ENCODE measurements around the gene UBAP1L. TPM values are rescaled to one million over a fixed set of nuclear protein-coding genes. Genes with fewer than 3 reads are reported as not detected.

Gene UBAP1L
- total and polyA plus RNA-seq, 8 donors = 2.7 to 12.4 (median 9.4) TPM

DNA sequence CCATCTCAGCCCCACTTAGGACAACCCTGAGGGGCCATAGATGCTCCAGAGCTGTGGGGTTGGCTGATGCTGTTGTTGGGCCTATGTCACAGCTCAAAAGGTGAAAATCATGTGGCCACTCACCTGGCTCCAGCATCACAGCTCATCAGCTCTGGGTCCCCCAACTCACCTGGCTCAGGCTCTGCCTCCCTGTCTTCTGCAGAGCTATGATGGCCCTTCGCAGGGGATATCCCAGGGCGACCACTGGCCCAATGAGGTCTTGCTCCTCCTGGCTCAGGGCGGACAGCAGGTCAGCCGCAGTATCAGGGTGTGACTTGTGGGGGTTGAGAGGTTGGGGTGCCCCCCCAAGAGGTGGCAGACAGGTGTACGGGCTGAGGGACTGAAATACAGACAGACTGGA, 15.7 kb downstream of the UBAP1L start:
- ATAC-seq (no peak), DNase-seq (no peak)
- intact Hi-C loops (cut with DNase I) = loop anchor here in 1 of 2 donors (10.0 kb wide), 1 partner anchor 65 kb away; no protein-coding TSS in a partner anchor

GRCh38 chr15:65097651-65098263, 17.2 kb downstream of the UBAP1L start:
- H3K4me1 ChIP-seq = no peaks in the 10 kb centered on the region
- no peak overlapping the region for H3K4me3 ChIP-seq
- H3K9me3 ChIP-seq = no peaks in the 10 kb centered on the region
- TF ChIP-seq, protein P1, sequence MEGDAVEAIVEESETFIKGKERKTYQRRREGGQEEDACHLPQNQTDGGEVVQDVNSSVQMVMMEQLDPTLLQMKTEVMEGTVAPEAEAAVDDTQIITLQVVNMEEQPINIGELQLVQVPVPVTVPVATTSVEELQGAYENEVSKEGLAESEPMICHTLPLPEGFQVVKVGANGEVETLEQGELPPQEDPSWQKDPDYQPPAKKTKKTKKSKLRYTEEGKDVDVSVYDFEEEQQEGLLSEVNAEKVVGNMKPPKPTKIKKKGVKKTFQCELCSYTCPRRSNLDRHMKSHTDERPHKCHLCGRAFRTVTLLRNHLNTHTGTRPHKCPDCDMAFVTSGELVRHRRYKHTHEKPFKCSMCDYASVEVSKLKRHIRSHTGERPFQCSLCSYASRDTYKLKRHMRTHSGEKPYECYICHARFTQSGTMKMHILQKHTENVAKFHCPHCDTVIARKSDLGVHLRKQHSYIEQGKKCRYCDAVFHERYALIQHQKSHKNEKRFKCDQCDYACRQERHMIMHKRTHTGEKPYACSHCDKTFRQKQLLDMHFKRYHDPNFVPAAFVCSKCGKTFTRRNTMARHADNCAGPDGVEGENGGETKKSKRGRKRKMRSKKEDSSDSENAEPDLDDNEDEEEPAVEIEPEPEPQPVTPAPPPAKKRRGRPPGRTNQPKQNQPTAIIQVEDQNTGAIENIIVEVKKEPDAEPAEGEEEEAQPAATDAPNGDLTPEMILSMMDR (IDR thresholded peaks at IDR 0.05) = no peak
- no peak for DNase-seq
- no peak overlapping the region for H3K27ac ChIP-seq
- intact Hi-C loops (cut with DNase I) = loop anchor here in 1 of 2 donors (10.0 kb wide), 1 partner anchor 63 kb away; no protein-coding TSS in a partner anchor
- ATAC-seq = no peak
- H3K27me3 ChIP-seq = no peaks in the 10 kb centered on the region
- peaks cover 3 to 57% of the 10 kb centered on the region in 2 donors for H3K36me3 ChIP-seq

More for the DNA sequence above, 15.7 kb downstream of the UBAP1L start:
- Histone ChIP-seq H3K4me1 (no peaks in the 10 kb centered on the region), H3K36me3 (peaks cover 3 to 62% of the 10 kb centered on the region in 2 donors), H3K4me3 (no peak overlapping the region), H3K27me3 (no peaks in the 10 kb centered on the region), H3K9me3 (no peaks in the 10 kb centered on the region), H3K27ac (no peak overlapping the region)
- TF ChIP-seq, protein P1 (IDR thresholded peaks at IDR 0.05) = no peak

GRCh38 chr15:65096481-65097385, 18.3 kb downstream of the UBAP1L start:
- Histone ChIP-seq H3K27ac (no peak overlapping the region), H3K9me3 (no peaks in the 10 kb centered on the region), H3K27me3 (no peaks in the 10 kb centered on the region), H3K4me3 (no peak overlapping the region), H3K36me3 (peaks cover 3 to 47% of the 10 kb centered on the region in 2 donors), H3K4me1 (no peaks in the 10 kb centered on the region)
- intact Hi-C loops (cut with DNase I) = loop anchor here in 1 of 2 donors (10.0 kb wide), 1 partner anchor 62 kb away; no protein-coding TSS in a partner anchor
- DNase-seq (no peak), ATAC-seq (no peak)
- TF ChIP-seq, protein P1 (IDR thresholded peaks at IDR 0.05) = no peak

DNA sequence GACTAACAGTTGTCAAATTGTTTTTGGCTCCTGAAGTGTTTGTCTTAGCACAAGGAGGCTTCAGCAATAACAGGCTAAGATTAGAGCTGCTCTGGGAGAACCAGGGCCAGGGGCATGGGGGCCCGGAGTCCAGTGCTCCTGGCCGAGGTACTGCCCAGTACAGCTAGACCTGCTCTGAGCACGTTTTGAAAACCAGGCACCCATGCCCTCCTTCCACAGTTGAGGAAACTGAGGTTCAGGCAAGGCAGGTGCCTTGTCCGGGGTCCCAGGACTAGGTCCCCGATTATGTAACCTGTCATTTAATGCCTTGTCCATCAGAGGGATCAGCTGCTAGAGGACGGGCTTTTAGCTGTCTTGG, 19.3 kb downstream of the UBAP1L start:
- peaks cover 3 to 41% of the 10 kb centered on the region in 2 donors for H3K36me3 ChIP-seq
- H3K27me3 ChIP-seq = no peaks in the 10 kb centered on the region
- no peaks in the 10 kb centered on the region for H3K9me3 ChIP-seq
- no peak overlapping the region for H3K27ac ChIP-seq
- no peak for DNase-seq
- no peak overlapping the region for H3K4me3 ChIP-seq
- no peaks in the 10 kb centered on the region for H3K4me1 ChIP-seq
- TF ChIP-seq, protein P1 (IDR thresholded peaks at IDR 0.05) = no peak
- intact Hi-C loops (cut with DNase I) = loop anchor here in 1 of 2 donors (10.0 kb wide), 1 partner anchor 61 kb away; no protein-coding TSS in a partner anchor
- ATAC-seq = no peak

Data from left lung (tissue), 10 donors.